DND-41 (cell line): ENCODE results near the gene AKAP13.

Experiments
- EZH2 ChIP-seq: IDR thresholded peaks from 3 replicates; pipeline ENCODE4 v1.6.1; 2012; ENCODE audit warnings: borderline replicate concordance, low read depth, mild to moderate bottlenecking, moderate library complexity, low read length, inconsistent platforms; ENCODE audit not compliant: severe bottlenecking
- TF ChIP-seq, protein P1 (sequence below): IDR thresholded peaks from 2 replicates; pipeline ENCODE4 v1.5.1; 2012; ENCODE audit warnings: borderline replicate concordance, low read length, moderate library complexity, mild to moderate bottlenecking; ENCODE audit not compliant: poor library complexity, severe bottlenecking; ENCODE audit errors: extremely low read depth

DNA sequence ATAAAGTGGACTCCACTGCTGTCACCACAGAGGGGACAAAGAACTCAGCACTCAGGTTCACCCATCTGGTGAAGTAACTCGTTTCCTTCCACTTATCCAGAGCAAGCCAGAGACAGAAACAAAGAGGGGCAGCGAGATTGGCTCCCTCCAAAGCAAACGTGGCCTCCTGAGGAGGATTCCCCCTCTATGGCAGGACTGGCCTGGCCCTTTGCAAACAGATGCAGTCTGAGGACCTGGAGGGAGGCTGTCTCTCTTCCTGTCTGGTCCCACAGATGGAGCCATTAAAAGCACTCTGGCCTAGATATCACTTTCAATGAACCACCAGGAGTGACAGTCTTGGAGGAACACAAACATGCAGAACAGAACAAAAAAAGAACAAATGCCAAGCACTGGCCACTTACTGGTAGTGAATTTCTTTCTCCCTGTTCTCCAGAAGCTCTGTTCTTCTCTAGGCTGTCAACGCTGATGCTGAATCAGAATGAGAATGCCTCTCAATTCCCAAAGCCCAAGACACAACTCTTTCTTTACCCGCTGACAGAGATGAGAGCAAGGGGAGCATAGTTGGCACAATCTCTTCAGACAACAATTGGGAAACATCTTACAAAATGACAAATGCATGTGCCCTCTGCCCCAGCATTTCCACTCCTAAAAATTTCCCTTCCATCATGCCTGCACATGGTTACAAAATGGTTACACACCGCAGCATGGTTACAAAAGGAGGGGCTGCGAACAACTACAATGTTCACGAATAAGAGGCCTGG is 400.0 kb downstream of the AKAP13 start:
- TF ChIP-seq, protein P1, sequence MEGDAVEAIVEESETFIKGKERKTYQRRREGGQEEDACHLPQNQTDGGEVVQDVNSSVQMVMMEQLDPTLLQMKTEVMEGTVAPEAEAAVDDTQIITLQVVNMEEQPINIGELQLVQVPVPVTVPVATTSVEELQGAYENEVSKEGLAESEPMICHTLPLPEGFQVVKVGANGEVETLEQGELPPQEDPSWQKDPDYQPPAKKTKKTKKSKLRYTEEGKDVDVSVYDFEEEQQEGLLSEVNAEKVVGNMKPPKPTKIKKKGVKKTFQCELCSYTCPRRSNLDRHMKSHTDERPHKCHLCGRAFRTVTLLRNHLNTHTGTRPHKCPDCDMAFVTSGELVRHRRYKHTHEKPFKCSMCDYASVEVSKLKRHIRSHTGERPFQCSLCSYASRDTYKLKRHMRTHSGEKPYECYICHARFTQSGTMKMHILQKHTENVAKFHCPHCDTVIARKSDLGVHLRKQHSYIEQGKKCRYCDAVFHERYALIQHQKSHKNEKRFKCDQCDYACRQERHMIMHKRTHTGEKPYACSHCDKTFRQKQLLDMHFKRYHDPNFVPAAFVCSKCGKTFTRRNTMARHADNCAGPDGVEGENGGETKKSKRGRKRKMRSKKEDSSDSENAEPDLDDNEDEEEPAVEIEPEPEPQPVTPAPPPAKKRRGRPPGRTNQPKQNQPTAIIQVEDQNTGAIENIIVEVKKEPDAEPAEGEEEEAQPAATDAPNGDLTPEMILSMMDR, result no peak
- TF ChIP-seq EZH2, result no peak
